HepG2 (cell line): Measurements from ENCODE around the gene TCFL5. TPM values are rescaled to one million over a fixed set of nuclear protein-coding genes. Genes with fewer than 3 reads are reported as not detected.

Source experiments
- AHR ChIP-seq: IDR thresholded peaks from 2 replicates; pipeline ENCODE4 v1.6.1; 2018; ENCODE audit warnings: missing genetic modification reagents, missing compliant biosample characterization
- BHLHE40 ChIP-seq: IDR thresholded peaks from 2 replicates; pipeline ENCODE4 v1.6.1; 2011; ENCODE audit warnings: low read length, improper control_type of control experiment
- CAMTA2 ChIP-seq: sonication (generic); formaldehyde crosslinking; IDR thresholded peaks from 2 replicates; pipeline ENCODE4 v1.4.0; 2020; ENCODE audit warnings: mild to moderate bottlenecking, missing genetic modification reagents, borderline replicate concordance
- FOXA1 ChIP-seq, 2 experiments: fragments of 450-650 bp in 1 of 2; sonication (generic) in 1 of 2; formaldehyde crosslinking in 1 of 2; IDR thresholded peaks; 2 replicates each; pipeline versions ENCODE4 v1.4.0 to v1.6.1; 2016 to 2020; ENCODE audit warnings: missing genetic modification reagents in 1 of 2
- HMGXB3 ChIP-seq: sonication (generic); formaldehyde crosslinking; IDR thresholded peaks from 2 replicates; pipeline ENCODE4 v1.4.0; 2020; ENCODE audit warnings: missing genetic modification reagents, borderline replicate concordance
- MAF1 ChIP-seq: sonication (generic); formaldehyde crosslinking; IDR thresholded peaks from 2 replicates; pipeline ENCODE4 v1.5.0; 2020; ENCODE audit warnings: missing genetic modification reagents, borderline replicate concordance
- MLXIP ChIP-seq: sonication (generic); formaldehyde crosslinking; IDR thresholded peaks from 2 replicates; pipeline ENCODE4 v1.9.0; 2021; ENCODE audit warnings: missing genetic modification reagents, borderline replicate concordance
- NAIF1 ChIP-seq: sonication (generic); formaldehyde crosslinking; IDR thresholded peaks from 2 replicates; pipeline ENCODE4 v1.5.0; 2020; ENCODE audit warnings: mild to moderate bottlenecking, missing genetic modification reagents, borderline replicate concordance
- NCOA1 ChIP-seq: sonication (generic); formaldehyde crosslinking; IDR thresholded peaks from 2 replicates; pipeline ENCODE4 v1.9.0; 2021; ENCODE audit warnings: missing genetic modification reagents
- SP1 ChIP-seq, 2 experiments: fragments of 450-650 bp in 1 of 2; sonication (generic) in 1 of 2; formaldehyde crosslinking in 1 of 2; IDR thresholded peaks; 2 replicates each; pipeline versions ENCODE4 v1.4.0 to v1.6.1; 2016 to 2020; ENCODE audit warnings: missing genetic modification reagents in 1 of 2
- TFAP4 ChIP-seq: sonication (generic); IDR thresholded peaks from 2 replicates; pipeline ENCODE4 v1.6.1; 2016; ENCODE audit warnings: low read depth, borderline replicate concordance
- TSC22D2 ChIP-seq: sonication (generic); formaldehyde crosslinking; IDR thresholded peaks from 2 replicates; pipeline ENCODE4 v1.5.1; 2020; ENCODE audit warnings: missing genetic modification reagents, mild to moderate bottlenecking, borderline replicate concordance
- ZBTB7A ChIP-seq: sonication (generic); formaldehyde crosslinking; IDR thresholded peaks from 2 replicates; pipeline ENCODE4 v1.8.0; 2022; ENCODE audit warnings: mild to moderate bottlenecking, missing genetic modification reagents
- ZMYM2 ChIP-seq: sonication (generic); formaldehyde crosslinking; IDR thresholded peaks from 2 replicates; pipeline ENCODE4 v1.8.0; 2022; ENCODE audit warnings: mild to moderate bottlenecking, missing genetic modification reagents
- ZNF33B ChIP-seq: sonication (generic); formaldehyde crosslinking; IDR thresholded peaks from 2 replicates; pipeline ENCODE4 v1.5.1; 2020; ENCODE audit warnings: mild to moderate bottlenecking, missing genetic modification reagents
- ZNF350 ChIP-seq: sonication (generic); formaldehyde crosslinking; IDR thresholded peaks from 2 replicates; pipeline ENCODE4 v1.4.0; 2020; ENCODE audit warnings: mild to moderate bottlenecking, low read depth, missing genetic modification reagents, borderline replicate concordance
- ZNF558 ChIP-seq: sonication (generic); formaldehyde crosslinking; IDR thresholded peaks from 2 replicates; pipeline ENCODE4 v1.9.0; 2022; ENCODE audit warnings: mild to moderate bottlenecking, missing genetic modification reagents, borderline replicate concordance
- ZNF597 ChIP-seq: sonication (generic); formaldehyde crosslinking; IDR thresholded peaks from 2 replicates; pipeline ENCODE4 v1.5.0; 2020; ENCODE audit warnings: missing genetic modification reagents
- ZNF713 ChIP-seq: sonication (generic); formaldehyde crosslinking; IDR thresholded peaks from 2 replicates; pipeline ENCODE4 v1.4.0; 2020; ENCODE audit warnings: mild to moderate bottlenecking, missing genetic modification reagents
- polyA plus RNA-seq, 8 experiments: library from polyadenylated mRNA; depleted of rRNA in 3 of 8; stranded (reverse) in 7 of 8; unstranded in 1 of 8; fragments of >200 nt; fragmentation: Illumina TruSeq in 4 of 8; extraction: Trizol in 4 of 8; gene quantifications; 2 replicates each; pipeline versions ENCODE4 v1.2.1 to v1.2.3, GENCODE V29; 2011 to 2016; ENCODE audit warnings: low read depth in 4 of 8, missing spikeins in 1 of 8, mixed read lengths in 1 of 8; ENCODE audit not compliant: insufficient read depth in 1 of 8
- total RNA-seq, 5 experiments: library from RNA; depleted of rRNA; stranded (reverse); fragments of >200 nt; fragmentation: Illumina TruSeq; extraction: Trizol; gene quantifications; 2 replicates each; pipeline ENCODE4 v1.2.3, GENCODE V29; 2016; ENCODE audit warnings: low read depth in 1 of 5

The TCFL5 gene
- total and polyA plus RNA-seq, 2 of the 13 experiments (the other 11 are each of a cell fraction or from before 2014, with no cell fraction given) = 14.8 to 20.0 TPM

- TF ChIP-seq MLXIP (CRISPR knock-in tag) (no peak), NAIF1 (CRISPR knock-in tag) (no peak), CAMTA2 (CRISPR knock-in tag) (no peak; the same call in 1 of the 2 replicates), SP1 (IDR thresholded peaks at IDR 0.05) (peak; percentile 100), SP1 (CRISPR knock-in tag; IDR thresholded peaks at IDR 0.05) (peak; percentile 100), AHR (CRISPR knock-in tag) (peak; percentile 1; the same call in 1 of the 2 replicates), FOXA1 (IDR thresholded peaks at IDR 0.05) (no peak), FOXA1 (CRISPR knock-in tag; IDR thresholded peaks at IDR 0.05) (no peak), TSC22D2 (CRISPR knock-in tag) (no peak), NCOA1 (CRISPR knock-in tag) (peak; percentile 89; the same call in 1 of the 2 replicates), HMGXB3 (CRISPR knock-in tag) (0 out of 2 replicates have a peak, but pooled peaks have one; percentile 23), ZNF713 (peak; percentile 85; the same call in 1 of the 2 replicates), ZMYM2 (CRISPR knock-in tag) (0 out of 2 replicates have a peak, but pooled peaks have one; percentile 10), ZNF558 (CRISPR knock-in tag) (no peak), MAF1 (no peak; the same call in 1 of the 2 replicates), ZNF350 (CRISPR knock-in tag) (peak; percentile 50), TFAP4 (peak; percentile 92), ZNF597 (CRISPR knock-in tag) (no peak), ZNF33B (CRISPR knock-in tag) (no peak; the same call in 1 of the 2 replicates), BHLHE40 (no peak), ZBTB7A (CRISPR knock-in tag) (peak; percentile 87)
These were observed 67.5 kb downstream of the TCFL5 start (continued) for GRCh38 chr20:62794007-62794724.
